Measurements from ENCODE around the gene TTBK2. TPM values are rescaled to one million over a fixed set of nuclear protein-coding genes. Genes with fewer than 3 reads are reported as not detected.

The TTBK2 gene
- polyA plus RNA-seq, 1 of the 3 experiments (the other 2 are of a cell fraction): 4.5 TPM

DNA sequence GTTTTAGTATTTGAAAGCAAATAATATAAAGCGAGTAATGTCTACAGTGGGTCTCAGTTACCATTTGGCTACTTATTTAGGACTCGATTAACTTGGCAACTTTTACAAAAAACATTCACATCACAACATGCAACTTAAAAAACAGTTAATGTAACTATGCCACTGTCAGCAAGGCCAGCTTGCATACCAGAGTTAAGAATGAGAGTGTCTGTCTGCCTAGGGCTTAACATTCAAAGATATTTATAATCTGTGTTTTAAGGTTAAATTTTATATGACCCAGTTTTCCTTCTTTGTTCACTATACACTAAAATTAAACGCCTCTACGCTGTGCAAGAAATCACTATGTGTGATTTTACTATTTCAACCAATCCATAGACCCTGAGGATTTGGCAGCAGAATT, 178.4 kb downstream of the TTBK2 start:
- peaks cover 20 to 25% of the 10 kb centered on the region in 2 experiments for H3K36me3 ChIP-seq (replicated peaks in 1 of 2; ENCODE audit: control insufficient read depth in 1 of 2, insufficient read depth in 2 of 2, low read length in 1 of 2)
- no peak for TF ChIP-seq FOXJ3 (CRISPR knock-in tag; IDR thresholded peaks at IDR 0.05)
- TF ChIP-seq, protein P1, sequence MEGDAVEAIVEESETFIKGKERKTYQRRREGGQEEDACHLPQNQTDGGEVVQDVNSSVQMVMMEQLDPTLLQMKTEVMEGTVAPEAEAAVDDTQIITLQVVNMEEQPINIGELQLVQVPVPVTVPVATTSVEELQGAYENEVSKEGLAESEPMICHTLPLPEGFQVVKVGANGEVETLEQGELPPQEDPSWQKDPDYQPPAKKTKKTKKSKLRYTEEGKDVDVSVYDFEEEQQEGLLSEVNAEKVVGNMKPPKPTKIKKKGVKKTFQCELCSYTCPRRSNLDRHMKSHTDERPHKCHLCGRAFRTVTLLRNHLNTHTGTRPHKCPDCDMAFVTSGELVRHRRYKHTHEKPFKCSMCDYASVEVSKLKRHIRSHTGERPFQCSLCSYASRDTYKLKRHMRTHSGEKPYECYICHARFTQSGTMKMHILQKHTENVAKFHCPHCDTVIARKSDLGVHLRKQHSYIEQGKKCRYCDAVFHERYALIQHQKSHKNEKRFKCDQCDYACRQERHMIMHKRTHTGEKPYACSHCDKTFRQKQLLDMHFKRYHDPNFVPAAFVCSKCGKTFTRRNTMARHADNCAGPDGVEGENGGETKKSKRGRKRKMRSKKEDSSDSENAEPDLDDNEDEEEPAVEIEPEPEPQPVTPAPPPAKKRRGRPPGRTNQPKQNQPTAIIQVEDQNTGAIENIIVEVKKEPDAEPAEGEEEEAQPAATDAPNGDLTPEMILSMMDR (IDR thresholded peaks at IDR 0.05): no peak
- no peak for TF ChIP-seq CHD2 (IDR thresholded peaks at IDR 0.05; ENCODE audit: low read length, partially characterized antibody)
- no peak for TF ChIP-seq NRF1 (IDR thresholded peaks at IDR 0.05; ENCODE audit: low read depth, low read length)
- TF ChIP-seq, protein P2, sequence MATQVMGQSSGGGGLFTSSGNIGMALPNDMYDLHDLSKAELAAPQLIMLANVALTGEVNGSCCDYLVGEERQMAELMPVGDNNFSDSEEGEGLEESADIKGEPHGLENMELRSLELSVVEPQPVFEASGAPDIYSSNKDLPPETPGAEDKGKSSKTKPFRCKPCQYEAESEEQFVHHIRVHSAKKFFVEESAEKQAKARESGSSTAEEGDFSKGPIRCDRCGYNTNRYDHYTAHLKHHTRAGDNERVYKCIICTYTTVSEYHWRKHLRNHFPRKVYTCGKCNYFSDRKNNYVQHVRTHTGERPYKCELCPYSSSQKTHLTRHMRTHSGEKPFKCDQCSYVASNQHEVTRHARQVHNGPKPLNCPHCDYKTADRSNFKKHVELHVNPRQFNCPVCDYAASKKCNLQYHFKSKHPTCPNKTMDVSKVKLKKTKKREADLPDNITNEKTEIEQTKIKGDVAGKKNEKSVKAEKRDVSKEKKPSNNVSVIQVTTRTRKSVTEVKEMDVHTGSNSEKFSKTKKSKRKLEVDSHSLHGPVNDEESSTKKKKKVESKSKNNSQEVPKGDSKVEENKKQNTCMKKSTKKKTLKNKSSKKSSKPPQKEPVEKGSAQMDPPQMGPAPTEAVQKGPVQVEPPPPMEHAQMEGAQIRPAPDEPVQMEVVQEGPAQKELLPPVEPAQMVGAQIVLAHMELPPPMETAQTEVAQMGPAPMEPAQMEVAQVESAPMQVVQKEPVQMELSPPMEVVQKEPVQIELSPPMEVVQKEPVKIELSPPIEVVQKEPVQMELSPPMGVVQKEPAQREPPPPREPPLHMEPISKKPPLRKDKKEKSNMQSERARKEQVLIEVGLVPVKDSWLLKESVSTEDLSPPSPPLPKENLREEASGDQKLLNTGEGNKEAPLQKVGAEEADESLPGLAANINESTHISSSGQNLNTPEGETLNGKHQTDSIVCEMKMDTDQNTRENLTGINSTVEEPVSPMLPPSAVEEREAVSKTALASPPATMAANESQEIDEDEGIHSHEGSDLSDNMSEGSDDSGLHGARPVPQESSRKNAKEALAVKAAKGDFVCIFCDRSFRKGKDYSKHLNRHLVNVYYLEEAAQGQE (IDR thresholded peaks at IDR 0.05; ENCODE audit: low read depth, low read length): no peak
- no peak for TF ChIP-seq ELF1 (IDR thresholded peaks at IDR 0.05)
- TF ChIP-seq, protein P3, sequence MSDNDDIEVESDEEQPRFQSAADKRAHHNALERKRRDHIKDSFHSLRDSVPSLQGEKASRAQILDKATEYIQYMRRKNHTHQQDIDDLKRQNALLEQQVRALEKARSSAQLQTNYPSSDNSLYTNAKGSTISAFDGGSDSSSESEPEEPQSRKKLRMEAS (IDR thresholded peaks at IDR 0.05; ENCODE audit: low read depth): no peak
- TF ChIP-seq SMC3 (IDR thresholded peaks at IDR 0.05; ENCODE audit: low read depth, low read length): no peak
- no peaks in the 10 kb centered on the region for H3K9me3 ChIP-seq
- no peak for DNase-seq
- peaks cover 15% of the 10 kb centered on the region for H3F3A ChIP-seq (replicated peaks; ENCODE audit: insufficient read depth)
- no peak overlapping the region for H2AFZ ChIP-seq (ENCODE audit: low read depth)
- H3K9me2 ChIP-seq: no peaks in the 10 kb centered on the region
- peaks cover 6% of the 10 kb centered on the region; the same call in 1 of the 2 replicates for H3K79me2 ChIP-seq (ENCODE audit: insufficient read depth)
- H4K20me1 ChIP-seq (ENCODE audit: insufficient read depth): no peaks in the 10 kb centered on the region
- H3K27me3 ChIP-seq (ENCODE audit: insufficient read depth): no peaks in the 10 kb centered on the region
- POLR2A ChIA-PET: no interaction called here
- H3K9ac ChIP-seq: no peak overlapping the region
- WGBS (ENCODE audit: low lambda C conversion rate): 61% methylated on average over 4 of the region's 4 CpGs
- H3K4me1 ChIP-seq (ENCODE audit: control insufficient read depth in 1 of 2, insufficient read depth in 2 of 2, low read depth in 1 of 2, low read length in 1 of 2): peaks cover 0 to 33% of the 10 kb centered on the region in 2 experiments; a peak in 3 of 4 replicates
- H3K4me2 ChIP-seq: no peak overlapping the region
- peak overlapping the region; percentile 29 to 98; a peak in 3 of 4 replicates for H3K27ac ChIP-seq (ENCODE audit: low read depth in 2 of 2, low read length in 1 of 2)
- CTCF ChIA-PET: interaction anchor here (0.6 to 1.9 kb wide), 5 partner anchors 9 to 184 kb away, joined by 3 to 15 read pairs (median 3); no protein-coding TSS in a partner anchor
- no peak overlapping the region for H3K4me3 ChIP-seq (ENCODE audit: low read depth in 2 of 2, low read length in 1 of 2)

DNA sequence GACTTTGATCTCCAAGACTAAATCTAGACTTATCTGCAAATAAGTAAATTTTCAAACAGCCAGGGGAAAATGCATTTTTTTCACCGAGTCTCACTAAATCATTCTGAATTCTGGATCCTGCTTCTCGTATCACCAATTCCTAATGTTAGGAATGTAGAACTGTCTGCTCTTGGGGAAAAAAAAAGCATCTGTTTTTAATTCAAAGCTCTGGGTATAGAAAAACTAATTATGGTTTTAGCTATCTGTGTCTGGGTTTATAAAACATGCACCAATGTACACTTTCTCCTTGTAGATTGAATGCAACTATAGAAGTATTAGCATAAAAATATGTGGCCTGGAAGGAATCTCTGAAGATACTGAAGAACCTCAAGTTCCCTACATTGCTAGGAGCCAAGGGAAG, 178.9 kb downstream of the TTBK2 start:
- H3K79me2 ChIP-seq (ENCODE audit: insufficient read depth): peaks cover 7% of the 10 kb centered on the region
- no peak overlapping the region for H2AFZ ChIP-seq (ENCODE audit: low read depth)
- H3K9ac ChIP-seq: no peak overlapping the region
- peaks cover 20 to 25% of the 10 kb centered on the region in 2 experiments for H3K36me3 ChIP-seq (replicated peaks in 1 of 2; ENCODE audit: control insufficient read depth in 1 of 2, insufficient read depth in 2 of 2, low read length in 1 of 2)
- no peaks in the 10 kb centered on the region for H3K9me3 ChIP-seq
- no peaks in the 10 kb centered on the region for H3K27me3 ChIP-seq (ENCODE audit: insufficient read depth)
- ChIA-PET POLR2A (no interaction called here), CTCF (interaction anchor here (0.6 to 1.9 kb wide), 5 partner anchors 10 to 184 kb away, joined by 3 to 15 read pairs (median 3); no protein-coding TSS in a partner anchor)
- H4K20me1 ChIP-seq (ENCODE audit: insufficient read depth): no peaks in the 10 kb centered on the region
- WGBS (ENCODE audit: low lambda C conversion rate): 26% methylated on average over 2 of the region's 2 CpGs
- peak overlapping the region; percentile 29 to 98; a peak in 3 of 4 replicates for H3K27ac ChIP-seq (ENCODE audit: low read depth in 2 of 2, low read length in 1 of 2)
- H3K4me1 ChIP-seq (ENCODE audit: control insufficient read depth in 1 of 2, insufficient read depth in 2 of 2, low read depth in 1 of 2, low read length in 1 of 2): peaks cover 0 to 33% of the 10 kb centered on the region in 2 experiments; a peak in 3 of 4 replicates
- peak; percentile 66 for DNase-seq
- peaks cover 15% of the 10 kb centered on the region for H3F3A ChIP-seq (replicated peaks; ENCODE audit: insufficient read depth)
- no peak overlapping the region for H3K4me2 ChIP-seq
- no peaks in the 10 kb centered on the region for H3K9me2 ChIP-seq
- H3K4me3 ChIP-seq (ENCODE audit: low read depth in 2 of 2, low read length in 1 of 2): no peak overlapping the region
- TF ChIP-seq, protein P4, sequence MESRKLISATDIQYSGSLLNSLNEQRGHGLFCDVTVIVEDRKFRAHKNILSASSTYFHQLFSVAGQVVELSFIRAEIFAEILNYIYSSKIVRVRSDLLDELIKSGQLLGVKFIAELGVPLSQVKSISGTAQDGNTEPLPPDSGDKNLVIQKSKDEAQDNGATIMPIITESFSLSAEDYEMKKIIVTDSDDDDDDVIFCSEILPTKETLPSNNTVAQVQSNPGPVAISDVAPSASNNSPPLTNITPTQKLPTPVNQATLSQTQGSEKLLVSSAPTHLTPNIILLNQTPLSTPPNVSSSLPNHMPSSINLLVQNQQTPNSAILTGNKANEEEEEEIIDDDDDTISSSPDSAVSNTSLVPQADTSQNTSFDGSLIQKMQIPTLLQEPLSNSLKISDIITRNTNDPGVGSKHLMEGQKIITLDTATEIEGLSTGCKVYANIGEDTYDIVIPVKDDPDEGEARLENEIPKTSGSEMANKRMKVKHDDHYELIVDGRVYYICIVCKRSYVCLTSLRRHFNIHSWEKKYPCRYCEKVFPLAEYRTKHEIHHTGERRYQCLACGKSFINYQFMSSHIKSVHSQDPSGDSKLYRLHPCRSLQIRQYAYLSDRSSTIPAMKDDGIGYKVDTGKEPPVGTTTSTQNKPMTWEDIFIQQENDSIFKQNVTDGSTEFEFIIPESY (IDR thresholded peaks at IDR 0.05; ENCODE audit: borderline replicate concordance, low read depth): no peak
- no peak for TF ChIP-seq RXRA (IDR thresholded peaks at IDR 0.05; ENCODE audit: borderline replicate concordance, low read depth)
- no peak for TF ChIP-seq NRF1 (IDR thresholded peaks at IDR 0.05; ENCODE audit: low read depth, low read length)
- no peak for TF ChIP-seq FOXM1 (IDR thresholded peaks at IDR 0.05; ENCODE audit: low read depth)
- TF ChIP-seq GATA2 (CRISPR knock-in tag; IDR thresholded peaks at IDR 0.05): 0 out of 2 replicates have a peak, but pooled peaks have one; percentile 16
- TF ChIP-seq SIN3A (IDR thresholded peaks at IDR 0.05; ENCODE audit: borderline replicate concordance, low read depth, low read length): no peak
- peak; percentile 17 for TF ChIP-seq CHD2 (IDR thresholded peaks at IDR 0.05; ENCODE audit: low read length, partially characterized antibody)
- TF ChIP-seq, protein P2 (IDR thresholded peaks at IDR 0.05; ENCODE audit: low read depth, low read length): no peak
- TF ChIP-seq TEAD4 (IDR thresholded peaks at IDR 0.05; ENCODE audit: borderline replicate concordance, insufficient read depth): no peak
- no peak for TF ChIP-seq SMC3 (IDR thresholded peaks at IDR 0.05; ENCODE audit: low read depth, low read length)

All from SK-N-SH (cell line).